Neural crest cell (in vitro differentiated cells): Measurements from ENCODE around the gene ZFYVE28. TPM values are rescaled to one million over a fixed set of nuclear protein-coding genes. Genes with fewer than 3 reads are reported as not detected.

Experiments
- DNase-seq: peaks from one replicate; pipeline ENCODE4 v3.0.0; 2021; ENCODE audit warnings: low read depth, mixed read lengths, low spot score
- H3K27ac Mint-ChIP-seq: one replicate; pipeline ENCODE4 v1.8.0; 2021; ENCODE audit warnings: mild to moderate bottlenecking, mixed read lengths; ENCODE audit not compliant: unreplicated experiment
- H3K27me3 Mint-ChIP-seq: 2 replicates; pipeline ENCODE4 v1.8.0; 2021; ENCODE audit warnings: low read depth, mild to moderate bottlenecking, mixed read lengths
- H3K36me3 Mint-ChIP-seq: 2 replicates; pipeline ENCODE4 v1.8.0; 2021; ENCODE audit warnings: low read depth, mild to moderate bottlenecking, mixed read lengths
- H3K4me1 Mint-ChIP-seq: 2 replicates; pipeline ENCODE4 v1.8.0; 2021; ENCODE audit warnings: mixed read lengths
- H3K4me3 Mint-ChIP-seq: one replicate; pipeline ENCODE4 v1.8.0; 2021; ENCODE audit warnings: mild to moderate bottlenecking, mixed read lengths
- H3K9me3 Mint-ChIP-seq: 2 replicates; pipeline ENCODE4 v1.8.0; 2021; ENCODE audit warnings: mixed read lengths
- CTCF ChIP-seq: fragments of 200-600 bp; sonication (generic); conservative IDR thresholded peaks from 2 replicates; pipeline ENCODE4 v1.5.0; 2021; ENCODE audit warnings: antibody characterized with exemption, mild to moderate bottlenecking
- total RNA-seq: library from RNA; stranded (reverse); gene quantifications from 2 replicates; pipeline ENCODE4 v1.2.1, GENCODE V29; 2021

ZFYVE28 gene
- total RNA-seq, 1 donor from 2014 or later: 1.4 TPM

DNA sequence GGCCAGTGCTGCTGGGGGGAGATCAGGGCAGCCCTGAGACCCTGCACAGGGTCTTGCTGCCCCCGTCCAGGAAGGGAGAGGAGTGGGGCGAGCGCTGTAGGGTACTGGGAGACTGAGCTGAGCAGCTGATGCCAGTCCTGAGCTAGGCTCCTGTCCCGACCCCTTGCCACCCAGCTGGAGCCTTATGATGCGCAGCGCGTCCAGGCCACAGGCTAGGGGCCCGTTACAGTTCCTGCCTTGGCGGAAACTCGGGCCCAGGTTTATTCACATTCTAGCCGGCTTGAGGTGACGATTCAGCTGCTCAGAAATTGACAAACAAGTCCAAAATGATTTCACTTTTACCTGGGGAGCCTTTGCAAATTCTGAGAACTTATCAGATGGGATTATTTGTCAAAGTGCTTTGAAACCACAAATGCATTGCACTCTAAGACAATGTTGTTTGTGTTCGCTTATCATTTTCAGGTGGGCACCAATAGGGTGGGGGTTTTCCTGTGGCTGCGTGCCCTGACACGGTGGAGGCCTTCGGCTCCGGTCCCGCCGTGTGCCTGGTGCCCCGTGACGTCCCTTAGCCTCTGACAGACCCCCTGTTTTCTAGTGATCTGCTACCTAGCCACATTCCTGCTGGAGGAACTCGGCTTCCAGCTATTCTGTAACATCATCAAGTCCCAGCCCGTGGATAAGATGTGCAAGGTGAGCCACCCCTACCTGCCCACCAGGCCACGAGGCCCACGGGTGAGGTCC lies 19.2 kb upstream of the ZFYVE28 start:
- H3K9me3 Mint-ChIP-seq: no peaks in the 10 kb centered on the region
- no peak for TF ChIP-seq CTCF
- no peaks in the 10 kb centered on the region for H3K27me3 Mint-ChIP-seq
- no peak for DNase-seq
- H3K4me3 Mint-ChIP-seq: no peak overlapping the region
- H3K27ac Mint-ChIP-seq: no peak overlapping the region
- H3K4me1 Mint-ChIP-seq: peaks cover 11% of the 10 kb centered on the region
- no peaks in the 10 kb centered on the region for H3K36me3 Mint-ChIP-seq

DNA sequence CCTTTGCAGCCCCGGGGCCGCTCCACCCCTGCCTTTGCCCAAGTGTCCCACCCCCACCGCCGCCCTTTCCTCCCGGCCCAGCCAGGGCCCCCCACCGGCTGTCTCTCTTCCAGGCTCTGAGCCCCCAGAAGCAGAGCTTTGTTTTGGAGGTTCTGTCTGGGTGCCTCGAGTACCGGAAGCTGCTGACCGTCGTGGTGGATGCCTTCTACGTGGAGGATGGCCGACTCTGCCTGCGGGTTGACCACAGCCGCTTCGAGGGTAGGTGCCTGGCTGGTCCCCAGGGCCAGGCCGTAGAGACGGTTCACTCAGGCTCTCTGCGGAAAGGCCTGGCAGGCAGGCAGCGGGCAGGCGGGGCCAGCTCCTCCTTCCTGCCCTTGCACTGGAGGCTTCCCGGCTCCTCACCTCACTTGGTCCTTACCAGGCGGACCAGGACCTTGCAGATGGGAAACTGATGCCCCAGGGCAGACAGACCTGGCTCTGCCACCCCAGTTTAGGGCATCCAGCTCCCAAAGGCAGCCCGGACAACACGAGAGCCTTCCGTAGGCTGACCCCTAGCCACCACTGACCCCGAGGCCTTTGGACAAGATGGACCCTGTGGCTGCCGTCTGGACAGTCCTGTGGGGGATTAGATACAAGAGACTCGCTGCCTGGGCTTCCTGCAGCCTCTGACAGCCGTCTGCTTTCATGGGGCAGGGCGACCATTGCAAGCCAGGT lies 18.5 kb upstream of the ZFYVE28 start:
- no peaks in the 10 kb centered on the region for H3K9me3 Mint-ChIP-seq
- no peak for TF ChIP-seq CTCF
- peaks cover 11% of the 10 kb centered on the region for H3K4me1 Mint-ChIP-seq
- no peak for DNase-seq
- H3K27ac Mint-ChIP-seq: no peak overlapping the region
- H3K4me3 Mint-ChIP-seq: no peak overlapping the region
- no peaks in the 10 kb centered on the region for H3K27me3 Mint-ChIP-seq
- no peaks in the 10 kb centered on the region for H3K36me3 Mint-ChIP-seq

DNA sequence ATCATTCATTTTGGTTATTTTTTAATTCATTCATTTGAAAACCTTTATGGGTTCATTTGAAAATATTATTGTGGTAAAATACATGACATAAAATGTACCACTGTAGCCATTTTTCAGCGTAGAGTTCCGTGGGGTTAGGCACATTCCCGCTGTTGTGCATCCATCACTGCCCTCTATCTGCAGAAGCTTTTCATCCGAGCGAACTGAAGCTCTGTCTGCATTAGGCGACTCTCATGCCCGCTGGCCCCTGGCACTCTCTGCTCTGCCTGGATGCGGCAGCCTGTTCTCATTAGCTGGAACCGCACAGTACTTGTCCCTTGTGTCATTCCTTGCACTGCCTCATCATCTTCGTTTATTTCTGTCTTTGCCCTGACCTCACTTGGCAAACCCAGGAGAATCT lies 17.9 kb upstream of the ZFYVE28 start:
- peaks cover 11% of the 10 kb centered on the region for H3K4me1 Mint-ChIP-seq
- no peak for TF ChIP-seq CTCF
- no peak for DNase-seq
- no peak overlapping the region for H3K4me3 Mint-ChIP-seq
- H3K27ac Mint-ChIP-seq: no peak overlapping the region
- H3K9me3 Mint-ChIP-seq: no peaks in the 10 kb centered on the region
- H3K27me3 Mint-ChIP-seq: no peaks in the 10 kb centered on the region
- H3K36me3 Mint-ChIP-seq: no peaks in the 10 kb centered on the region

DNA sequence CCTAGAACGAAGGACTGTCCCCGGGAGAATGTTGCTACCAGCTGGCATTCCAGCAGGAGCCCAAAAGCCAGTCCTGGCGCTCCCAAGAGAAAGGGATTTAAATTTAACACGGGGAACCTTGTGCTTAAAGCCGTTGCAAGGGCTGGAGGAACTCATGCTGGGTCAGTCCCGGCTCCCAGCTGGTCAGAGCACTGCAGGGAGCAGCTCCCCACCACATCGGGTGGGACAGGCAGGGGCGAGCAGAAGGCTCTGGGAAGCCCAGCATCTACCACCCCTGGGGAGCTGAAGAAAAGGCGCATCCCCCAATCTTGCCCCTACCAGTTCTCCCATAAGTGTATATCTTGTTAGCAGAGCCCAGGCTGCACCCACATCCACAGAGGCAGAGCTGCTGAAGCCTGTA lies 16.0 kb upstream of the ZFYVE28 start:
- Mint-ChIP-seq H3K27ac (no peak overlapping the region), H3K36me3 (no peaks in the 10 kb centered on the region), H3K9me3 (no peaks in the 10 kb centered on the region), H3K4me3 (no peak overlapping the region), H3K4me1 (peaks cover 11% of the 10 kb centered on the region), H3K27me3 (no peaks in the 10 kb centered on the region)
- TF ChIP-seq CTCF: no peak
- no peak for DNase-seq

DNA sequence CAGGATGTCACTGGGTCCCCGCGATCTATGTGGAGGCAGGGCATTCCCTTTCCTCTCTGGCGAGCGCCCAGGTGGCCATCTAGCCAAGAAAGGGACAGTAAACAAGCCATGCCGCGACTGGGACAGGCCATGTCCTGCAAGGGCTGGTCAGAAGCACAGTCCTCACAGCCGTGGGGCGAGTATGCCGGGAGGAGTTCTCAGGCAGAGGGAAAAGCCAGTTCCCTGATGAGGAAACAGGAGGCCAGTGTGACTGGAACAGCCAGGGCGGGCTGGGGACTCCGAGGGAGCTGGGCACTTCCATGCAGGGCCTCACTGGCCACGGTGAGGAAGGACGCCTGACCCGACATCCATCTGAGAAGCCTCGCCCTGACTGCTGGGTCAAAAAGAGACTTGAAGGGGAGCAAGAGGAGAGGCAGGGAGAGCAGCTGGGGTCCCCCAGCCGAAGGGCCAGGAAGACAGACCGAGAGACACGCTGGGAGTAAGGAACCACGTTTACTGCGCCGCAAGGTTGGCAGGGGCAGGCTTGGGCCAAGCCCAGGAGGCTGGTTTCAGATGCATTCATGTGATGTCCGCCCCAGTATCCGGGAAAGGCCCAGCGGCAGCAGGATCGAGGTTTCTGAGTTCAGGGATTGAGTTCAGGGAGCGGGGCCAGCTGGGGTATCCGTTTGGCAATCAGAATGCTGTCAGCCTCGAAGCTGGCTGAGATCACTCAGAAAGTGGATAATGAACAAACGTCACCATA lies 15.3 kb upstream of the ZFYVE28 start:
- Mint-ChIP-seq H3K4me1 (peaks cover 11% of the 10 kb centered on the region), H3K36me3 (no peaks in the 10 kb centered on the region), H3K27ac (no peak overlapping the region), H3K4me3 (no peak overlapping the region), H3K27me3 (no peaks in the 10 kb centered on the region), H3K9me3 (no peaks in the 10 kb centered on the region)
- TF ChIP-seq CTCF: no peak
- no peak for DNase-seq
